ENCODE results near the gene MICU2. TPM values are rescaled to one million over a fixed set of nuclear protein-coding genes. Genes with fewer than 3 reads are reported as not detected.
"Not testable (repeated sequence)": the region's sequence is repeated elsewhere in the genome, so short reads cannot be mapped to it uniquely, and the experiment has no call there.

MICU2 gene
- total RNA-seq, 2 experiments from 2014 or later = 33.0 to 35.0 TPM

DNA sequence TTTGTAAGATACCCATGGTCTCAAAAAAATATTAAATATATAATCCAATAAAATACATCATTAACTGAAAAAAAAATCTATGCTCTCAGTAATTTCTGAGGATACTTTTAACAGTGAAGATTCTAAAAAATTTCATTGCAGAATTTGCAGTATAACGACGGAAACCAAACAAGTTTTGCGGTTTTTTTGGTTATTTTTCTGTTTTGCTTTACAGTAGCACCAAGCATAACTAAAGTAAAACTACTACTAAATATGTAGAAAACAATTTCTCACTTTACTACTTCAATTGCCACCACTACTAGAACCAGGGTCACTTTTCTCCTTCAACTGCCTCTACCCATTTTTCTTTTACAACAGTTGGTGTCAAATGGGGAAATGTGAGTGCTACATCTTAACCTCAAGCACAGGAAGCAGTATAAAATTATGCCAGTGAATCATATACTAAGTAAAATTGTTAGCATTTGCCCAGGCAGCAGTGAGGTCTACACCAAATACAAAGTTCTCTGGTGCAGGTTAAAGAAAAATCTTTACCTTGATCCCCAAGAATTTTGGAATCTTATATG lies 24.1 kb downstream of the MICU2 start:
- Mint-ChIP-seq H3K9me3 (peaks cover 12% of the 10 kb centered on the region), H3K27me3 (no peaks in the 10 kb centered on the region), H3K27ac (peak overlapping the region; percentile 61), H3K4me1 (peaks cover 34% of the 10 kb centered on the region), H3K36me3 (peaks cover 38% of the 10 kb centered on the region), H3K4me3 (no peak overlapping the region)
- no peak for DNase-seq

- Mint-ChIP-seq H3K36me3 (peaks cover 35% of the 10 kb centered on the region), H3K27ac (no peak overlapping the region), H3K9me3 (peaks cover 12% of the 10 kb centered on the region), H3K27me3 (no peaks in the 10 kb centered on the region), H3K4me3 (no peak overlapping the region), H3K4me1 (peaks cover 43% of the 10 kb centered on the region)
- no peak for DNase-seq
Measured at GRCh38 chr13:21578748-21579147, 25.2 kb downstream of the MICU2 start.

DNA sequence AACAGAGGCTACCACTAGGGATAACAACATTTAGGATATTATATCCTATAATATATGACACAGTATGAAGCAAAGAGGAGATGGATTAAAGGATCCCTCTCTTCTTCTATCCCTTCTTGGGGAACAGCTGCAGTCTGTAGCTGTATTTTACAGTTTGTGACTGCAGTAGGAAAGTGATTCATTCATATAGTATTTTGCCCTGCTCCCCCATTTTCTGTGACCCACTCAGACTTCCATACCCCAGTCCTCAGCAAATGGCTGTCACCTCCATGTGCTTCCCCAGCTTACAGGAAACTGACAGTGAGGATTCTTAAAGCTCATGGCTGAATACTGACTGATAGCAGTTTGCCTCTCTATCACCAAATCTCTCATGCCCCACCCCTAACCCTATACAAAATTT lies 27.5 kb downstream of the MICU2 start:
- peaks cover 17% of the 10 kb centered on the region for H3K36me3 Mint-ChIP-seq
- no peak for DNase-seq
- peak overlapping the region; percentile 5 for H3K27ac Mint-ChIP-seq
- H3K4me3 Mint-ChIP-seq = no peak overlapping the region
- no peaks in the 10 kb centered on the region for H3K27me3 Mint-ChIP-seq
- H3K4me1 Mint-ChIP-seq = peaks cover 40% of the 10 kb centered on the region
- no peaks in the 10 kb centered on the region for H3K9me3 Mint-ChIP-seq

DNA sequence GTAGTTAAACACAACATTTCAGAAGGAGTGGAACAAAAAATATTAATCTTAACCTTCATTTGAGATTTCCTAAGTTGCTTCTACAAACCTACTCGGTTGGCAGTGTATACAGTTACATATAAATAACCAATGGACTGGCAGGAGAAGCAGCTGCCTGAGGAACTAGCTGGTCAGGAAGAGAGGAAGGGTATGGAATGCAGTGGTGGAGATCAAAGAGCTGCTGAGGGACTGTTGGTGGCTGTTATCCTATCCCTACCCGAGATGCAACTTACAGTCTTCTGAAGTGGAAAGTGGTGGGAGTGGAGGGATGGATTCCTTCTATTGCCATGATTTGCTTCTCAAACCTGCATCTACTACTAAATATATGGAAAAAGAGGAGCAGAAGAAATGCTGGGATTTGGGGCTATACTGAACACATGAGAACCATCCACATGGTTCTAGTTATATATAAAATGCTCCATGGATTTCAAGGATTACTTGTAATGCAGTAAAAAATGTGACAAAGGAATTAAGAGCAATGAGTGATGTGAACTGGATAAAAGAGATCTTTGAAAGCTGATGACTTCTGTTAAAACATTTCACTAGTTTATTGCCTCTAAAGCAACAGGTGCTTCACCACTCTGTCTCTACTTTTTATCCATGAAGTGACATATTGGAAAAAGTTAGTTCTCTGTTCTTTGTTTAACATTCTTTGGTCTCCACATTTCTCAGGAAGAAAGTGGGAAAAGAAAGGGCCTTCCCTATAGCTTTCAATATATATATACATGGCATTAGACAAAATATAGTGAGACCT lies 29.9 kb downstream of the MICU2 start:
- H3K4me1 Mint-ChIP-seq = peaks cover 30% of the 10 kb centered on the region

DNA sequence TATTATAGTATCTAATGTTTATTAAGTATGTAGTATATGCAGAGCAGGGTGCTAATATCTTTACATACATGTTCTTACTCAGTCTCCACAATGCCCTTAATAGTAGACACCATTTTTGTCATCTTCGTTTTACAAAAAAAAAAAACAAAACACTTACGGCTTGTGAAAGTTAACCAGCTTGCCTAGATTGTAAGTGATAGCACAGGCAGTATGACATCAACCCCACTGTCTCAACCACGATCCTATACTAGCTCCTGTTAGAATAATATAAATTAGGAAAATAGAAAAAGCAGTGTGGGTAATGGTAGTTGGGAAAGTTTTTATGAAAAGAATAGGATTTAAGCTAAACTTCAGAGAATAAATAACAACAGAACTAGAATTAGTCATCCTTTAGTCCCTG lies 34.3 kb downstream of the MICU2 start:
- no peaks in the 10 kb centered on the region for H3K27me3 Mint-ChIP-seq
- H3K4me1 Mint-ChIP-seq = peaks cover 22% of the 10 kb centered on the region
- H3K27ac Mint-ChIP-seq = no peak overlapping the region
- no peak overlapping the region for H3K4me3 Mint-ChIP-seq
- peaks cover 15% of the 10 kb centered on the region for H3K36me3 Mint-ChIP-seq
- H3K9me3 Mint-ChIP-seq = no peaks in the 10 kb centered on the region
- DNase-seq = no peak

More for the DNA sequence above, 29.9 kb downstream of the MICU2 start:
- H3K27ac Mint-ChIP-seq = no peak overlapping the region
- no peak overlapping the region for H3K4me3 Mint-ChIP-seq
- H3K36me3 Mint-ChIP-seq = peaks cover 15% of the 10 kb centered on the region
- no peak for DNase-seq
- H3K27me3 Mint-ChIP-seq = no peaks in the 10 kb centered on the region
- H3K9me3 Mint-ChIP-seq = no peaks in the 10 kb centered on the region

GRCh38 chr13:21568854-21569253 lies 35.1 kb downstream of the MICU2 start:
- DNase-seq = no peak
- Mint-ChIP-seq H3K27ac (no peak overlapping the region), H3K9me3 (no peaks in the 10 kb centered on the region), H3K36me3 (peaks cover 20% of the 10 kb centered on the region), H3K4me3 (no peak overlapping the region), H3K4me1 (peaks cover 14% of the 10 kb centered on the region), H3K27me3 (no peaks in the 10 kb centered on the region)

DNA sequence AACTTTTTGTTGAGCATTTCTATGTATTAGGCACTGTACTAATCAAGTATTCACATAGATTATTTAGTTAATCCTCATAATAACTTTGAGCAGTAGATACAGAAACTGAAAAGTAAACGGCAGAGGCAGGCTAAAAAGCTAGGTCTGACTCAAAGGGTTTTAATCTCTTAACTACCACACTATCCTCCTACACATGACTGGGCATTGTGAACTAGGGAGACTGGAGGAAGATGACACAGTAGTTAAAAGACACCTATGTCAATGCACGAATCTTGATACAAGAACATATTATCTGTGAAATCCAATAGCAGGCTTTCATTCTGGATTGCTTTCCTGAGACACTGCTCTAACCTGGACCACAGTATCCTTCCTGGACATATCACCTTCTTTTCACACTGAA lies 36.3 kb downstream of the MICU2 start:
- no peak for DNase-seq
- H3K27me3 Mint-ChIP-seq = no peaks in the 10 kb centered on the region
- peaks cover 14% of the 10 kb centered on the region for H3K4me1 Mint-ChIP-seq
- H3K36me3 Mint-ChIP-seq = peaks cover 30% of the 10 kb centered on the region
- no peak overlapping the region for H3K27ac Mint-ChIP-seq
- peaks cover under 1% of the 10 kb centered on the region for H3K9me3 Mint-ChIP-seq
- no peak overlapping the region for H3K4me3 Mint-ChIP-seq

- no peaks in the 10 kb centered on the region for H3K27me3 Mint-ChIP-seq
- H3K4me3 Mint-ChIP-seq = no peak overlapping the region
- no peak for DNase-seq
- peaks cover 3% of the 10 kb centered on the region for H3K4me1 Mint-ChIP-seq
- H3K9me3 Mint-ChIP-seq = peaks cover 8% of the 10 kb centered on the region
- H3K36me3 Mint-ChIP-seq = peaks cover 55% of the 10 kb centered on the region
- H3K27ac Mint-ChIP-seq = no peak overlapping the region
Measured at GRCh38 chr13:21557995-21558394, 46.0 kb downstream of the MICU2 start.

GRCh38 chr13:21556051-21556450 lies 47.9 kb downstream of the MICU2 start:
- Mint-ChIP-seq H3K27me3 (no peaks in the 10 kb centered on the region), H3K4me1 (peaks cover 3% of the 10 kb centered on the region), H3K9me3 (peaks cover 4% of the 10 kb centered on the region), H3K27ac (no peak overlapping the region), H3K4me3 (no peak overlapping the region), H3K36me3 (peaks cover 51% of the 10 kb centered on the region)
- DNase-seq = no peak

GRCh38 chr13:21553261-21553660 lies 50.7 kb downstream of the MICU2 start:
- not testable (repeated sequence) for H3K9me3 Mint-ChIP-seq, H3K4me3 Mint-ChIP-seq, DNase-seq, H3K27ac Mint-ChIP-seq, H3K27me3 Mint-ChIP-seq, H3K4me1 Mint-ChIP-seq
- H3K36me3 Mint-ChIP-seq = peaks cover 47% of the 10 kb centered on the region

GRCh38 chr13:21550918-21551317 lies 53.1 kb downstream of the MICU2 start:
- H3K27ac Mint-ChIP-seq = no peak overlapping the region
- peaks cover 38% of the 10 kb centered on the region for H3K36me3 Mint-ChIP-seq
- H3K4me3 Mint-ChIP-seq = no peak overlapping the region
- H3K27me3 Mint-ChIP-seq = no peaks in the 10 kb centered on the region
- H3K9me3 Mint-ChIP-seq = peaks cover 4% of the 10 kb centered on the region
- H3K4me1 Mint-ChIP-seq = peaks cover 10% of the 10 kb centered on the region
- DNase-seq = no peak

DNA sequence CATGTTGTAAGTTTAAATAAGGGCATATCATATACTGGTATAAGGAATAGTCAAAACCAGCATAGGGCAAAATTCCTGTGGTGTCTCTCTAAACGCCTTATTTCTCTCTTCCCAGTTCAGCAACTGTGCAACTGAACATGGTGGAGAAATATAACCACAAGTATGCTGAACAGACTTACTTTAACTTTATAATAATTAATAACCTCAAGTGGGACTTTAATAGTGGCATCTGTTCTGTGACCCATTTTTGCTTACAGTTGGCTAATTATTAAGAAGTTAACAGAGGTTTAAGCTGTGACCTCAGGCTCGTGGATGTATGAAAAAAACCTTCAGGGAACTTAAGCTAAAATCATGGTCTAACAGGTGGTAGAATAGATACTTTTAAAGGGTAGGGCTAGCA lies 54.3 kb downstream of the MICU2 start:
- Mint-ChIP-seq H3K27me3 (no peaks in the 10 kb centered on the region), H3K4me3 (no peak overlapping the region), H3K27ac (no peak overlapping the region), H3K36me3 (peaks cover 41% of the 10 kb centered on the region), H3K9me3 (peaks cover 4% of the 10 kb centered on the region), H3K4me1 (peaks cover 12% of the 10 kb centered on the region)
- no peak for DNase-seq

GRCh38 chr13:21548577-21548976 lies 55.4 kb downstream of the MICU2 start:
- Mint-ChIP-seq H3K4me3 (no peak overlapping the region), H3K27ac (no peak overlapping the region), H3K9me3 (peaks cover 1% of the 10 kb centered on the region), H3K4me1 (peaks cover 18% of the 10 kb centered on the region), H3K27me3 (no peaks in the 10 kb centered on the region), H3K36me3 (peaks cover 40% of the 10 kb centered on the region)
- DNase-seq = no peak

GRCh38 chr13:21546372-21546771 lies 57.6 kb downstream of the MICU2 start:
- H3K36me3 Mint-ChIP-seq = peaks cover 26% of the 10 kb centered on the region
- no peaks in the 10 kb centered on the region for H3K9me3 Mint-ChIP-seq
- H3K4me1 Mint-ChIP-seq = peaks cover 22% of the 10 kb centered on the region
- no peak overlapping the region for H3K4me3 Mint-ChIP-seq
- H3K27ac Mint-ChIP-seq = no peak overlapping the region
- H3K27me3 Mint-ChIP-seq = no peaks in the 10 kb centered on the region
- DNase-seq = no peak

- DNase-seq = no peak
- no peaks in the 10 kb centered on the region for H3K27me3 Mint-ChIP-seq
- no peak overlapping the region for H3K27ac Mint-ChIP-seq
- no peak overlapping the region for H3K4me3 Mint-ChIP-seq
- H3K9me3 Mint-ChIP-seq = no peaks in the 10 kb centered on the region
- peaks cover 23% of the 10 kb centered on the region for H3K36me3 Mint-ChIP-seq
- H3K4me1 Mint-ChIP-seq = peaks cover 20% of the 10 kb centered on the region
Measured at GRCh38 chr13:21544515-21544914, 59.5 kb downstream of the MICU2 start.

DNA sequence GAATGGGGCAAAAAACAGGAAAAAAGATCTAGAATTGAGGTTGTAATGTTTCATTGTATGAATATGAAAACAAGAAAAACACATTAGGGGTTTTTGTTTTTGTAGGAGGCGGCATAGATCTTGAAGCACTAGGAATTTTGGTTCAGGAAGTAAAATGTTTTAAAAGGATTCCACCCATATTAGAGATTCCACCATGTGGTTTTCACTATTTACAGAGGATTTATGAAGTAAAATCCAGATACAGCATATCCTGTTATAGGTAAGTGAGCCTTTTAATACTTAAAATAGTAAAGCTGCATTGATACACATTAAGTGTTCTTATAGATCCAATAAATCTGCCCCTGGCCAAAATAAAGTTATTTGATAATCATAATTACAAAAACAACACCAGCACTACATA lies 61.4 kb downstream of the MICU2 start:
- Mint-ChIP-seq H3K9me3 (no peaks in the 10 kb centered on the region), H3K4me3 (no peak overlapping the region), H3K36me3 (peaks cover 35% of the 10 kb centered on the region), H3K4me1 (peaks cover 17% of the 10 kb centered on the region), H3K27me3 (no peaks in the 10 kb centered on the region), H3K27ac (no peak overlapping the region)
- no peak for DNase-seq
